ENCODE measurements around the gene FRMPD4.

The FRMPD4 gene

GRCh38 chrX:12768491-12768890 is 630.2 kb downstream of the FRMPD4 start:
- DNase-seq: no peak

GRCh38 chrX:12770440-12770839 is 632.2 kb downstream of the FRMPD4 start:
- no peak for DNase-seq

- DNase-seq: no peak
Observed at GRCh38 chrX:12771445-12772069, 633.3 kb downstream of the FRMPD4 start.
